HG02973 (cell line): ENCODE data around the gene TMEM256.
"Not testable (repeated sequence)": the region's sequence is repeated elsewhere in the genome, so short reads cannot be mapped to it uniquely, and the experiment has no call there.

Experiments
- ATAC-seq: cut with Tn5 transposase; IDR thresholded peaks from one replicate; pipeline ENCODE4 v1.9.1; 2021; ENCODE audit warnings: moderate library complexity; ENCODE audit not compliant: unreplicated experiment

Gene TMEM256

DNA sequence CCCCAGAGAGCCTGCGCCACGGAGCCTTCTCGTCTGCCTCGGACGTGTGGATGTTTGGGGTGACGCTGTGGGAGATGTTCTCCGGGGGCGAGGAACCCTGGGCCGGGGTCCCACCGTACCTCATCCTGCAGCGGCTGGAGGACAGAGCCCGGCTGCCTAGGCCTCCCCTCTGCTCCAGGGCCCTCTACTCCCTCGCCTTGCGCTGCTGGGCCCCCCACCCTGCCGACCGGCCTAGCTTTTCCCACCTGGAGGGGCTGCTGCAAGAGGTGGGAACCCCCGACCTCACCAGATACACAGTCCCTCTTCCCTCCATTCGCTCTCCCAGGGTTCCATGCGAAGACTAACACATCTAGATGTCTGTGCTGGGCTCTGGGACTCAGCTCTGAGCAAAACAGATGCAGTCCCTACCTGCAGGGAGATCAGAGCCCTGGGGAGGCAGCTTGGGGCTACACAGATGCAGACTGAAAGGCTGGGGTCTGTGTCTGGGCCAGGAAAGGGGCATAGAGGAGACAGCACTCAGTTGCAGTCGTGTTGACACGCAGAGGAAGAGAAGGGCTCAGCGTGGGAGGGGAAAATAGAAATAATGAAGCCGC is 19.3 kb downstream of the TMEM256 start:
- ATAC-seq: no peak

DNA sequence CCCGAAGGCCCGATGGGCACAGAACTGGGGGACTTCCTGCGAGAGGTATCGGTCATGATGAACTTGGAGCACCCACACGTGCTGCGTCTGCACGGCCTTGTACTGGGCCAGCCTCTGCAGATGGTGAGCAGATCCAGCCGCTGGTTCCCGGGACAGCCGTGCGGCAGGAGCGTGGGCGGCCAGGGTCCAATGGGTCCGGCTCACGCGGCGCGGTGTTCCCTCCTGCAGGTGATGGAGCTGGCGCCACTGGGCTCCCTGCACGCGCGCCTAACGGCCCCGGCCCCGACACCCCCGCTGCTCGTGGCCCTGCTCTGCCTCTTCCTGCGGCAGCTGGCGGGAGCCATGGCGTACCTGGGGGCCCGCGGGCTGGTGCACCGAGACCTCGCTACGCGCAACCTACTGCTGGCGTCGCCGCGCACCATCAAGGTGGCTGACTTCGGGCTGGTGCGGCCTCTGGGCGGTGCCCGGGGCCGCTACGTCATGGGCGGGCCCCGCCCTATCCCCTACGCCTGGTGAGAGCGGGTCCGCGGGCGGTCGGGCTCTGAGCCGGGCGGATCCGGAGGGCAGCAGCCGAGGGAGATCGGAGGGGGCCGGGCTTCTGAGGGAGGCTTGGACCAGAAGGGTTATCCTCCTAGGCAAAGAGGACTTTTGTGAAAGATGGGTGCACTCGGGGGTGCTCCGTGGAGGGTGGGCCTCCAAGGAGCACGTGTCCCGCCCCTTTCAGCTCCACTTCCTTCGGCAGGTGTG is 20.0 kb downstream of the TMEM256 start:
- no peak for ATAC-seq

GRCh38 chr17:7383371-7383741 is 20.5 kb downstream of the TMEM256 start:
- no peak for ATAC-seq

- ATAC-seq: no peak
Observed at GRCh38 chr17:7382901-7383300, 21.0 kb downstream of the TMEM256 start.

DNA sequence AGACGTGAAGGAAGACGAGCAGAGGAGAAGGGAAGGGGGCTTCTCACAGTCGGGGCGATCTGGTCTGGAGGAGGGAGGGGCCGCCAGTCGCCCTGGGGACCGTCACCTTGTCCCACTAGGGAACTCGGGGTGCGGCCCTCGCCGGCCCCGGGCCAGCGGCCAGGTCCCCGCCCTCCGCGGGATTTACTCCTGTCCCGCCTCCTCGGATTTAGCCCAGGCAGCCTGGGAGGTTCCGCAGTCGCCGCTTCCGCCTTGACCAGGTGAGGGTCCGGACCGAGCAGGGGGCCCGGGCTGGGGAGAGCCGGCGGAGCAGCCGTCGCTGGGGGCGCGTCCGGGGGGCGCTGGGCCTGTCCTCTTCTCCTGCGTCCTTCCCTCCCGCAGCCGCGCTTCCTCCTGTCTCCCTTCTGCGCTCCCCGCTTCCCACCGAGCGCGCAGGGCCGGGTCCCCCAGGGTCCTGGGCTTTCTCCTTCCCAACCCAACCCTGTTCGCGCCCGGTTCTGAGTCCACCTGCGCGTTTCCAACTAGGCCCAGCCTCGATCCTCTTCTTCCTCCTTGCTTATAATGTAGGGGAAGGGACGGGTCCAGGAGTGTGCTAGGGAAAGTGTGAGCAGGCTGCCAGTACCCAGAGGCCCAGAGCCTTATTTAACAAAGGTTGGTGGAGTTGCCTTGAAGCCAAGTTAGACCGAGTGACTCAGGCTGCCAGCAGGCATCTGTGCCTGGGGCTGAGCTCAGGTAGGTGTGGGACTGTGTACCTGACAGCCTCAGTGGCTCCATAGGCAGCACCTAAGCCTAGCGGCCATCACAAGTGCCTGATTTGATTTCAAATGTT is 22.8 kb downstream of the TMEM256 start, which contains the start of gene TNK1:
Gene TNK1 (plus strand): TSS at position 235 of the 829 bp plus-strand sequence. CDS start 1,838 bp downstream, outside the sequence.
- ATAC-seq: no peak

DNA sequence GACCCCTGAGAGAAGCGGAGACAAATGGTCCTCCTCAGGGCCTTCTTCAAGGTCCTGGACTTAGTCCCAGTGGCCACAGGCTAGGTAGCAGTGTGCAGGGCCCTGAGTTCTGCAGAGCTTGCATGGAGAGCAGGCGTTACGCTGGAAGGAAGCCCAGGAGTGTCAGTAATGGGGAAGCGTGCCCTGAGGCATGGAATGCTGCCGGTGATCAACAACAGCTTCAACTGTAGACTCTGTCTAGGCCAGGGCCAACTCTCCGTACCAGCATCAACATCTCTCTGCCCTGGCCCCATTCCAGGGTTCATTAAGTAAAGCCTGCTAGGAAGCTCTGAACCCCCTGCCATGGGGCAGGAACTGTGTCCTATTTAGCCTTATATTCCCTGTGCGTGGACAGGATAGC is 23.6 kb downstream of the TMEM256 start:
- ATAC-seq: no peak

DNA sequence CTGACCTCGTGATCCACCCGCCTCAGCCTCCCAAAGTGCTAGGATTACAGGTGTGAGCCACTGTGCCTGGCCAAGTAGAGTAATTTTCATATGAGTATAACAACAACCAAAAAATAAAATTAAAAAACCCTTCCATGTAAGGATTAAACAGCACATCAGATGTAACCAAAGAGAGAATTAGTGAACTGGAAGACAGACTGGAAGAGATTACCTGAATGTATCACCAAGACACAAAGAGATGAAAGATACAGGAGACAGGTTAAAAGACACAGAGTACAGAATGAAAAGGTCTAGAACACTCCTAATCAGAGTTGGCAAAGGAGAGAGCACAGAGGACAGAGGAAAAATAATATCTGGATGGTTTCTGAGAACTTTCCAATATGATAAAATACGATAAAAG is 24.8 kb downstream of the TMEM256 start:
- ATAC-seq: no peak

DNA sequence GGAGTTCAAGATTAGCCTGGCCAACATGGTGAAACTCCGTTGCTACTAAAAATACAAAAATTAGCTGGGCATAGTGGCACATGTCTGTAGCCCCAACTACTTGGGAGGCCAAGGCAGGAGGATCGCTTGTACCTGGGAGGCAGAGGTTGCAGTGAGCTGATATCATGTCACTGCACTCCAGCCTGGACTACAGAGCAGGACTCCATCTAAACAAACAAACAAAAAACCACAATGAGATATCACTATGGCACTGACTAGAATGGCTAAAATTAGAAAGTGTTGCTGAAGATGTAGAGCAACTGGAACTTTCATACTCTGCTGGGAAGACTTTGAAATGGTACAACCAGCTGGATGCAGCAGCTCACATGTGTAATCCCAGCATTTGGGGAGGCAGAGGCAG is 29.5 kb downstream of the TMEM256 start:
- no peak for ATAC-seq

DNA sequence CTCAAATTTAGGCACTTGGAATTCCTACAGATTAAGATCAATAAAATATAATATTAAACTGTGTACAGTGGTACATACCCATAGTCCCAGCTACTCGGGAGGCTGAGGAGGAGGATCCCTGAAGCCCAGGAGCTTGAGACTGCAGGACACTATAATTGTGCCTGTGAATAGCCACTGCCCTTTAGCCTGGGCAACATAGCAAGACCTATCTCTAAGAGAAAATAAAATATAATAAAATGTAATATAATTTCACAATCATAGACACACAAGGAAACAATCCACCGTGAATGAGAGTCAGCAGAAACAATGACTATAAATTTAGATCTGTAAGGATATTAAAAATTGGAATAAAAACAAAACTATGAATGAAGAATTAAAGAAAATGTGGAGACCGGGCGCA is 33.0 kb downstream of the TMEM256 start:
- no peak for ATAC-seq

- ATAC-seq: no peak
Observed at GRCh38 chr17:7369825-7370224, 34.1 kb downstream of the TMEM256 start.

- not testable (repeated sequence) for ATAC-seq
Observed at GRCh38 chr17:7368599-7368994, 35.3 kb downstream of the TMEM256 start.

GRCh38 chr17:7367918-7368598 is 35.8 kb downstream of the TMEM256 start:
- no peak for ATAC-seq

DNA sequence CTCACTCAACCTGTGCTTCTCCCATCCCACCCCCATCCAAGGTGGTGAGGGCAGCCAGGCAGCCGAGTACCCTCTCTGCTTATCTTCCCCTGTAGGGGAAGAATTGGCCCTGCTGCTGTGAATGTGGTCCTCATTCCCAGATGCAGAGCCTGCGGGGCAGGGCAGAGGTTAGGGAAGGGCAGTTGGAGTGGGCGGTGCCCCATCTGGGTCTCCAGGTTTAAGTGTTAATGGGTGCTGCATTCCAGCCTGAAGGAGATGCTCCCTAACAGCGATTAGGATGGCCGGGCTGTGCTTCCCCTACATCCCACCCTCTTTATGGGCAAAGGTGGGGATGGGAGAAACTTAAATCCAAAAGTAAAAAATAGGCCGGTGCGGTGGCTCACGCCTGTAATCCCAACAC is 36.8 kb downstream of the TMEM256 start:
- no peak for ATAC-seq

- not testable (repeated sequence) for ATAC-seq
Observed at GRCh38 chr17:7365963-7366362, 37.9 kb downstream of the TMEM256 start.

- no peak for ATAC-seq
Observed at GRCh38 chr17:7363311-7363710, 40.6 kb downstream of the TMEM256 start.

DNA sequence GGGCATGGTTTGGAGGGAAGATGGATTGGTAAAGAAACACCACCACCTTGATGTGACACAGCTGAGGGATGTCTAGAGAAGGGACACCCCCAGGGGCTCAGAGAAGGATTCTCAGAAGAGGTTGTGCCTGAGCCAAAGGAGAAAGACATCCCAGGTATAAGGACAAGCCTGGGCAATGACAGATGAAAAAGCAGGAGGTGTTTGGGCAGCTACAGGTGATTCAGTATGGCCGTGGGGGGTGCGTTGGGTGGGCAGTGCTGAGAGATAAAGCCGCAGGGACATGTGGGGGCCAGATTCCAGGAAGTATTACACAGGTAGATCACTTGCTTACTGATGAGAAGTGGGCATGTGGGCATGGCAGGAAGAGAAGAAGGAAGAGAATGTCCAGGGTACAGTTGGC is 42.0 kb downstream of the TMEM256 start:
- no peak for ATAC-seq

- no peak for ATAC-seq
Observed at GRCh38 chr17:7357381-7357780, 46.5 kb downstream of the TMEM256 start.

DNA sequence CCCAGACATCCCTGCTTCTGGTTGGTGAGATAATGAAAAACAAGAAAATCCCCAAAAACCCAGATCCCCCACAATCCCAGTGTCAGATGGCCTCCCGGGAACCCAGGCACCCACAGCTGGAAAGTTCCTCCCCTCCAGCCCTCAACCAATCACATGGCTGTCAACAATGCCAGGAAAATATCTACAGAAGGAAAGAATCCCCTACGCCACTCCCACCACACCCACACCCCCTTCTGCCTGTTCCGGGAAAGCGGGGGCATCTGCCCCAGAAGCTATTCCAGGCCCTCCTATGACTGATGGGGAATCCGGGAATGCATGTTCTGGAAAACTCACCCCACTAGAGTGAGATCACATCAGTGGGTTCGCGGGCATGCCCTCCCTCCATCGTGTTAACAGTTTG is 47.1 kb downstream of the TMEM256 start:
- ATAC-seq: no peak

DNA sequence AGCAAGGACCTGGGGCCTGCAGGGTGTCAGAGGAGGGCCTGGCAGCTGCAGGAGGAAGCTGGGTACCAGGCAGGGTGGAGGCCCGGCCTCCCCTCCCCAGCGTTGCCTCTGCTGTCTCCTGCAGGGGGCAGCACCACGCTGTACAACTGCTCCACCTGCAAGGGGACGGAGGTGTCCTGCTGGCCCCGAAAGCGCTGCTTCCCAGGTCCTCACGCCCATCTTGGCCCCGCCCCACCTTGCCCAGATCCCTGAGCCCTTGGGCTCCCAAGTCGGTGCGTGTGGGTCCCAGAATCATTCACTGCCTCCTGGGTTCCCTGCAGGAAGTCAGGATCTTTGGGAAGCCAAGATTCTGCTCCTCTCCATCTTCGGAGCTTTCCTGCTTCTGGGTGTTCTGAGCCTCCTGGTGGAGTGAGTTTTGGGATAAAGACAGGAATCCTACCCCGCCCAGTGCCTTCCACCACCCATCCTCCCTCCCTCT is 47.8 kb downstream of the TMEM256 start:
- ATAC-seq: no peak

- no peak for ATAC-seq
Observed at GRCh38 chr17:7355573-7355972, 48.3 kb downstream of the TMEM256 start.

- ATAC-seq: no peak
Observed at GRCh38 chr17:7355053-7355452, 48.8 kb downstream of the TMEM256 start, which contains the start of gene TMEM95. Gene TMEM95, plus strand, starts transcription at chr17:7355156. Its CDS starts 49 bp downstream, at chr17:7355205.
